ENCODE measurements around the gene CCDC142. TPM values are rescaled to one million over a fixed set of nuclear protein-coding genes. Genes with fewer than 3 reads are reported as not detected.

CCDC142 gene
- polyA plus RNA-seq, 1 donor (not counting 4 experiments of a cell fraction or from before 2014, with no cell fraction given): 4.7 TPM

GRCh38 chr2:74441690-74442482 is 40.9 kb downstream of the CCDC142 start, which contains the start of gene RTKN:
Gene RTKN (minus strand): TSS chr2:74441937. CDS start chr2:74441816, 121 bp downstream.
- Histone ChIP-seq H3K4me2 (ENCODE audit: control insufficient read depth, extremely low read depth, insufficient read depth, low read depth, low read length) (peak within 1 kb of the TSS; percentile 84), H3K36me3 (ENCODE audit: control insufficient read depth in 2 of 2, extremely low read depth in 1 of 2, insufficient read depth in 2 of 2, low read length in 2 of 2) (peaks cover 8 to 22% of the 10 kb centered on the region in 2 experiments), H2AFZ (ENCODE audit: control insufficient read depth, low read length) (peak within 1 kb of the TSS; percentile 69), H3K79me2 (ENCODE audit: control insufficient read depth, insufficient read depth, low read length) (peaks cover 50% of the 10 kb centered on the region), H3K27me3 (ENCODE audit: control insufficient read depth, extremely low read depth, insufficient read depth, low read length) (no peaks in the 10 kb centered on the region), H4K20me1 (ENCODE audit: control insufficient read depth, extremely low read depth, insufficient read depth, low read length) (peaks cover 8% of the 10 kb centered on the region), H3K9ac (ENCODE audit: control insufficient read depth, extremely low read depth, insufficient read depth, low read length) (peak within 1 kb of the TSS; percentile 98), H3K9me3 (ENCODE audit: control insufficient read depth, low read depth, low read length) (no peaks in the 10 kb centered on the region), H3K9me1 (ENCODE audit: control insufficient read depth, extremely low read depth, insufficient read depth, low read length) (peaks cover 4% of the 10 kb centered on the region), H3K4me1 (ENCODE audit: control insufficient read depth, extremely low read depth, insufficient read depth, low read length) (peaks cover 33% of the 10 kb centered on the region), H3K4me3 (ENCODE audit: control insufficient read depth in 2 of 3, extremely low read depth in 1 of 3, insufficient read depth in 2 of 3, low read depth in 1 of 3, low read length in 3 of 3) (peak within 1 kb of the TSS; percentile 74 to 98 (median 78)), H3K27ac (ENCODE audit: control insufficient read depth, insufficient read depth, low read length) (peak within 1 kb of the TSS; percentile 93)
- no peak for TF ChIP-seq CTCF (optimal IDR thresholded peaks at IDR 0.05 in 1 of 3, IDR thresholded peaks at IDR 0.05 in 1 of 3, conservative IDR thresholded peaks at IDR 0.05 in 1 of 3; ENCODE audit: extremely low read depth in 1 of 3, insufficient read depth in 2 of 3, low read length in 3 of 3)
- TF ChIP-seq EZH2 (IDR thresholded peaks at IDR 0.05; ENCODE audit: low read length): no peak
- FAIRE-seq (no peak), DNase-seq (ENCODE audit: low read depth, low spot score) (no peak)
- dilution Hi-C loops (cut with MboI; ENCODE audit: extremely low pct_ligation_motif_present, low sequenced_read_pairs): no loop called here

GRCh38 chr2:74441170-74441689 is 41.6 kb downstream of the CCDC142 start:
- Histone ChIP-seq H3K9me1 (ENCODE audit: control insufficient read depth, extremely low read depth, insufficient read depth, low read length) (peaks cover 4% of the 10 kb centered on the region), H3K4me2 (ENCODE audit: control insufficient read depth, extremely low read depth, insufficient read depth, low read depth, low read length) (peak overlapping the region; percentile 84), H3K36me3 (ENCODE audit: control insufficient read depth in 2 of 2, extremely low read depth in 1 of 2, insufficient read depth in 2 of 2, low read length in 2 of 2) (peaks cover 12 to 29% of the 10 kb centered on the region in 2 experiments), H2AFZ (ENCODE audit: control insufficient read depth, low read length) (peak overlapping the region; percentile 30), H3K9me3 (ENCODE audit: control insufficient read depth, low read depth, low read length) (no peaks in the 10 kb centered on the region), H3K79me2 (ENCODE audit: control insufficient read depth, insufficient read depth, low read length) (peaks cover 56% of the 10 kb centered on the region), H3K27me3 (ENCODE audit: control insufficient read depth, extremely low read depth, insufficient read depth, low read length) (no peaks in the 10 kb centered on the region), H3K4me1 (ENCODE audit: control insufficient read depth, extremely low read depth, insufficient read depth, low read length) (peaks cover 33% of the 10 kb centered on the region), H4K20me1 (ENCODE audit: control insufficient read depth, extremely low read depth, insufficient read depth, low read length) (peaks cover 15% of the 10 kb centered on the region), H3K9ac (ENCODE audit: control insufficient read depth, extremely low read depth, insufficient read depth, low read length) (peak overlapping the region; percentile 98), H3K27ac (ENCODE audit: control insufficient read depth, insufficient read depth, low read length) (peak overlapping the region; percentile 93), H3K4me3 (ENCODE audit: control insufficient read depth in 2 of 3, extremely low read depth in 1 of 3, insufficient read depth in 2 of 3, low read depth in 1 of 3, low read length in 3 of 3) (peak overlapping the region; percentile 74 to 98 (median 78))
- TF ChIP-seq CTCF (optimal IDR thresholded peaks at IDR 0.05 in 1 of 3, IDR thresholded peaks at IDR 0.05 in 1 of 3, conservative IDR thresholded peaks at IDR 0.05 in 1 of 3; ENCODE audit: extremely low read depth in 1 of 3, insufficient read depth in 2 of 3, low read length in 3 of 3): no peak
- TF ChIP-seq EZH2 (IDR thresholded peaks at IDR 0.05; ENCODE audit: low read length): no peak
- no peak for DNase-seq (ENCODE audit: low read depth, low spot score)
- dilution Hi-C loops (cut with MboI; ENCODE audit: extremely low pct_ligation_motif_present, low sequenced_read_pairs): no loop called here
- no peak for FAIRE-seq

All from keratinocyte (primary cell).